IPS-NIHi11 (cell line): ENCODE measurements around the gene AGAP1.

Experiments used
- DNase-seq: peaks from one replicate; pipeline ENCODE4 v3.0.0; 2012; ENCODE audit warnings: mixed read lengths, low spot score

AGAP1 gene

DNA sequence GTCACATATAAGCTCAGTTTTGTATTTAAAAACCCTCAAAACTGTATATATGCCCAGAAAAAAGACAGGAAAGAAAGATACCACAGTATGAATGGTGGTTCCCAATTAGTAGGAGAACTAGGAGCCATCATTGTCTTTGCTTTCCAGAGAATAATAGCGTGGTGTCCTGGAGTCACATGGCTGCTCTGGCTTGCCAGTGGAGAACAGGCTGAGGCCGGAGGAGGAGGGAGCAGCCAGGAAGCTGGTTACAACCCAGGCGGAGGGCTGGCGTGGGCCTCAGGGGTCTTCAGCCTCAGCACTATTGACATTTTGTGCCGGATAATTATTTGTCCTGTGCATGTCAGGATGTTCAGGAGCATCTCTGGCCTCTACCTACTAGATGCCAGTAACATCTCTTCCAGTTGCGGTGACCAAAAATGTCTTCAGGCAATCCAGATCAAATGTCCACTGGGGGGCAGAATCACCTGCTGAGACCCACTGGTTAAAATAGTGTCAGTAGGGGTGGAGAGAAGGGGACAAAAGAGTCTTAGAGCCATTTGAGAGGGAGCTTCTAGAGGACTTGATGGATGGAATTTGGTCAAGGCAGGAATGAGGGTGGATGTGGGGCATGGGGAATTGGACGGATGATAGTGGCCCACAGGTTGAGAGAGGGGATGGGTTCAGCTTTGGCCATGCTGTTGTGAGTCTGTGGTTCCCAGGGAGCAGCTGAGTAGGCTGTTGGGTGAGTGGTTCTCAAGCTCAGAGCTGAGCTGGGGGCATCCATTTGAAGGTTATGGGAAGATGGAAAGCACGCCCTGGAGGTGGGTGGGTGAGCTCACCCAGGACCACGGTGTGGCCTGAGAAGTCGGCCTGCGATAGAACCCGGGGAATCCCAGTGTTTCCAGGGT lies 144.9 kb downstream of the AGAP1 start:
- no peak for DNase-seq

DNA sequence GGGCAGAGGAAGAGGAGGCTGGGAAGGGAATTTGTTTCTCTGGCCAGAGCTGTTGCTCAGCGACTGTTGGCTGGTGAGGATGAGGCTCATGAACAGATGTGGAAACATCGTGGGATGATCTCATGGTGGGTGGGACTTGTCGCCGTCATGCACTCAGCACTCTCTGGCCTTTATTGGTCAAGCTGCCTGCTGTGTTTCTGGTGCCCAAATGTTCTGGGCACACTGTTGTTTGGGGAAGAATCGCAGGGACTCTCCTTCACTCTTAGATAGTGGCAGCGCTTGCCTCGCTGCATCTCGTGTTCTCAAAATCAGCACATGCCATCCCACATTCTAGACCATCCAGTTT lies 145.6 kb downstream of the AGAP1 start:
- DNase-seq: no peak

DNA sequence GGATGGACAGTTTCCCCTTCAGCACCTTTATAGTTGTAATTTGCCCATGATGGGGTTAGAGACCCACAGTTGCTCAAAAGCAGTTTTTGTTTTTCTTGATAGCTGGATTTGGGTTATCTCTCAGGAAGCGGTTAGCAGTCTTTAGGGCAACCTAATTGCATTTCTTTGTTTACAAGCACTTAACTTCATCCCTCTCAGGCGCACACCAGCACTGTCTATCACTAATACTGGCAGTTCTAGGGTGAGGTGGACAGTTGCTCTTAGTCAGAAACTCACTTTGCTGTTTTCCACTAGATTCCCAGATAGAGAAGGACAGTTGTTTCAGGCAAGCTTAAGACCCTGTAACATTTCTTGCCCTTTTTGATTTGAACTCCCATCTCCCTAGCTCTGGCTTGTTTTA lies 146.0 kb downstream of the AGAP1 start:
- DNase-seq: no peak

DNA sequence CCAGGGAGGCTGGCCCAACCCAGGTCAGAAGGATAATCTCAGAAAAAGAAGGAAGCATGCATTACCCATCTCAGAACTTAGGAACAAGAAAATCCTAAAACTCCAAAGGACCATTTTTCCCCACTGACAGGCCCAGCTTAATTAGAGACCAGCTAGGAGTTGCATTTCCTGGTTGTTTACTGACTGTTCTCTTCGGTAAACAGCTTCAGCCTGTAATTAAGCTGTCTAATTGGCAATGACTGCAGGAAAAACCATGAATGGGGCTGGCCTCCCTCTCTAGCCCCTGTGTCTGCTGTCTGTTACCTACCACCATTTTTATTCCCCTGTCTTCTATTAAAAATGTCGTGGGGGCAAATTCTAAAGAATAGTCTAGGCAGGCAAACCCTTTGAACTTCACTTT lies 146.5 kb downstream of the AGAP1 start:
- DNase-seq: no peak

DNA sequence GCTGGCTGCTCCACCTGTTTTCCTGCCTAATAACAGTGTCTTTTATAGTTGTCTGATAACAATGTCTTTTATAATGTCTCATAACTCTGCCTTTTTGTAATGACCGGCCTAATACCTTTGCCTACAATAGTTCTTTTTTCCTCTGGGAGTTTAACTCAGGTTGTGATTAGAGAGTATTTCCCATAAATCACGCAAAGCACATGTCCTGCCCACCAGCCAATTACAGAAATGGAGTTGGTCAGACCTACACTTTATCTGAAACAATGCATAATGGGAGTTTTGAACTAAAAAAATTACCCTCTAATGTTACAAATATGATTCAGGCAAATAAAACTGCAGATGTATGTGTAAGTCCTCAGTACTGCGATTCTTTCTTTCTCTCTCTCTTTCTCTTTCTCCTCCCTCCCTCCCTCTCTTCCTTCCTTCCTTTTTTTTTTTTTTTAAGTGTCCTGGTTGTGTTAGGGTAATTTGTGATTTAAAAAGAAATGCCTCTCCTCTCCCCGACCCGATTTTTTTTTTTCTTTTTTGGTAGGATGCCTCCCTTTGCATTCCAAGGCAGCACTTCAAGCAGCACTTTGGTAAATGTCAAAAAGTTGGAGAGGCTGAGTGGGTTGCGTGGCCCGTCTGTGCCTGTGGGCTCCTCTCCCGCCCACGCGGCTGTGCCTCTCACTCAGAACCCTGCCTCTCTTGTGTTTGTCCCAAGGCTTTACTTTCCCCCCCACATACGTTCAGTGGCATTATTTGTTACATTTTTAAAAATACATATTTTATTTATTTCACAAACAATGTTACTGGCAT lies 147.3 kb downstream of the AGAP1 start:
- no peak for DNase-seq

DNA sequence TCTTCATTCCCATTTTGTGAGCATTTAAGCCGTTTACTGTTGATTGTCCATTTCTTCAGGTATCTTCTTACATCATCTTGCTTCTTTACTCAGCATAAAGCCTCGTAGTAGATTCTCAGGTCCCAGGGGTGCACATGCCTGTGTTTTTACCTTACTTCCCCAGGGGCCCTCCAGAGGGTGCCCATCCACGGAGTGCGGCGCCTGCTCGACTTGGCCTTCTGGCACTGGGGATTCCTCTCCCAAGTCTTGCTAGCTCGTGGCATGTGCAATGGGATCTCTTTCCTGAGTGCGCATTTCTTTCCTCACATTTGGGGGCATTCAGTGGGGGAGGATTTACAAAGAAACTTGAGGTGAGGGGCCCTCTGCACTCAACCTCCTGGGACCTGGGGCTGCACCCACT lies 148.1 kb downstream of the AGAP1 start:
- DNase-seq: no peak

DNA sequence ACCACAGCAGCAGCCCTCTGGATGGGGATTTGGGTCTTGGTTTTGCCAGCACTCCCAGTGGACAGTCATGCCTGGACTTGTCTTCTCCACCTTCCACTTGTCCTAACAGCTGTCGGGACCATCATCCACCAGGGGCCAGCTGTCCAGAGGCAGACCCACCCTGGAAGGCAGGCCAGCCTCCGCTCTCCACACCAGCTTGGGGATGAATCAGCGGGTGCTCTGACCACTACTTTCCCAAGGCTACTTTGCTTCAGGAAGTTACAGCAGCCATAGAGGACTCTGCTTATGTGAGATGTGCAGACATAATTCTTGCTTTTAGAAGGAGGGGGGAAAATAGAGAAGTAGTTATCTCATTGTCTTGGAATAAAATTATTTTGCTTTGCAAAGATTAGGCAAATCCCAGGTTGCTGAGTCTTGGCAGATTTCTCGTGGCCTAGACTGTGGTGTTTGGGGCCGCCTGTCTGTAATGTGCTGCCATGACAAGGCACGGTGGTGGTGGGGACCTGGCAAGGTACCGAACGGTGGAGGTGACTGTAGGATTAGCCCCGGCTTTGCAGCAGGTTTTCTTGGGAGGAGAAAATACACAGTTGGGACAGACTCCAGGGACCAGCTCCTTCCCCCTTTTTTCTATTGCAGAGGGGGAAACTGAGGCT lies 148.7 kb downstream of the AGAP1 start:
- no peak for DNase-seq

DNA sequence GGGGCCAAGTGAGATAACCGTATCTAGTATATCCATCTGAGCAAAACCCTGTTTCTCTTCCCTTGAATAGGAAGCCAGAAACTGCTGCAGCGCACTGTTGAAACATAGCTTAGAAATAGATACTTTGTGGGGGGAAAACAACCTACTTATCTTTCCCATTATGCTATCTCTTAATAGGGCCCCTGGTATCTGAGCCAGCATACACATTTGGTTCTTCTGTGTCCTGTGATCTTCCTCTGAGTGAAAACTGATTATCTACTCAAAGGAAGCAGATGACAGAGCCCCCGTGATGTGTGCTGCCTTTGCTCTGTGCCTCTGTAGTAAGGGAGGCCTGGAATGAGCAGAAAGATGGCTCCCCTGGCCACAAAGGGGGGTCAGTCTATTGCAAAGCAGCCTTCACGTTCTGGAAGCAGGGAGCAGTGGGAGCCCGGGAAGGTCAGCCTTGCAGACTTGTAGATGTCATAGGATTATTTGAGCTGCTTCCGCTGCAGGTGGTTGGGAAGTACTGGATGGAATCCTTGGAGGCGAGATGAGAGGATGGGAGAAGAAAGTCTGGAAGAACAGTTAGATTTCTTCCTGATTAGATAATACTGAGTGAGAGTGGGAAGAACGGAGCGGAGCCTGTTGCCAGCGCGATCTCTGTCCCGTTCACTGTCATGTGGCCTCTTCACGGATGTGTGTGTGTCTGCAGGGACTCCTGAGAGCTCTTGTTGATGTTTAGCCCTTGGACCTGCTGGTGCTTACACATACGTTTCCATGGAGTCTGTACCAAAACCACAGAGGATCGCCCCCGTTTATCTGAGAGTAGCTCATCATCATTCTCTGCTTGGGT lies 150.1 kb downstream of the AGAP1 start:
- DNase-seq: no peak

DNA sequence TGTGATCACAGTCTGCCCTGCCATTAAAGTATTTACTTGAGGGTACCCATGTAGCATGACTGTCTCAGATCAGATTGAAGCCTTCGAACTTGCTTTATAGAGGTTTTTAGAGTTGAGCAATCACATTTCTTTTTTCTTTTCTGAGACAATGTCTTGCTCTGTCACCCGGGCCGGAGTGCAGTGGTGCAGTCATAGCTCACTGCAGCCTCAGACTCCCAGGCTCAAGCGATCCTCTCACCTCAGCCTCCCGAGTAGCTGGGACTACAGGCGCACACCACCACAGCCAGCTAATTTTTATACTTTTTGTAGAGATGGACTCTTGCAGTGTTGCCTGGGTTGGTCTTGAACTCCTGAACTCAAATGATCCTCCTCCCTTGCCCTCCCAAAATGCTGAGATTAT lies 153.4 kb downstream of the AGAP1 start:
- no peak for DNase-seq

DNA sequence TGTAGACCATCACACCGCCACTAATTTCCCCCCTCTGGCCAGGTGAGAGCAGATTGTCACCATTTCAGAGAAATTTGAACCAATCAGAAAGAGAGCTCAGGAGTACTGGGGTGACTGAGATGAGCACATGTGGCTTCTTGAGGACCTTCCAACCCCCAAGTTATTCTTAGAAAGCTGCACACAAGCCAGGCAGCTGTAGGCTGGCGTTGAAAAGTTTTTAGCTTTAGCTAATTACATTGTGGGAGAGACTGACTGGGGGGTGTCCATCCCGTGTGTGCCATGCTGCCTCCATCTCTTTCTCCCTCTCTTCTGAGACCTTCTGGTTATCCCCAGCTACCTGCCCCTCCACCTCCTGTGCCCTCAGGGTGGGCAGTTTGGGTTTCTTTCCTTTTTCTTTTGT lies 154.0 kb downstream of the AGAP1 start:
- no peak for DNase-seq

DNA sequence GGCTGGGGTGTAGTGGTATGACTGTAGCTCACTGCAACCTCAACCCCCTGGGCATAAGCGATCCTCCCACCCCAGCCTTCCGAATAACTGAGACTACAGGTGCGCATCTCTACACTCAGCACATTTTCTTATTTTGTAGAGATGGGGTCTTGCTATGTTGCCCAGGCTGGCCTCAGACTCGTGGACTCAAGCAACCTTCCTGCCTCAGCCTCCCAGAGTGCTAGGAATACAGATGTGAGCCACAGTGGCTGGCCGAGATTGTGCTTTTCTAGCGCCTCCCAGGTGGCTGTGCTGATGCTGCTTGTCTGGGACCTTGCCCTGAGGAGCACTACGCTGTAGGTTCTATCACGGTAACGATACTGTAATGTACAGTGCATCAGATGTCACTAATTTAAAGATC lies 155.6 kb downstream of the AGAP1 start:
- DNase-seq: no peak

DNA sequence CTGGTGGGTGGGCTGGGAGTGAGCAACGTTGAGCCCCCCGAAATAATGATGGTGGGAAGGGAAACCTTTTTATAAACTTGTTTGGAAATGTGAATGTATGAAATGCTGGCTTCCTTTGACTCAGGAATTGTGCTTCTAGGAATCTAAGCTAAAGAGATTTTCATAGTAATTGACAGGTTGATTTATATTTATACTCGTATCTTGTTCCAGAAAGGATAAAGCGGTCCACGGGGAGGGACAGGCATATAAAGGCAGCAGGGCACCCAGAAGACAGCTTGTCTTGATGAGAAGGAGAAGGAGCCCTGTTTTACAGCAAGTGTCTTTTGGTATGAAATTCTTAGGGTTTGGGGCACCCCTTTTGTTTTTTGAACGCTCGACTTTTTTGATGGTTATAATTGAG lies 157.8 kb downstream of the AGAP1 start:
- DNase-seq: no peak

DNA sequence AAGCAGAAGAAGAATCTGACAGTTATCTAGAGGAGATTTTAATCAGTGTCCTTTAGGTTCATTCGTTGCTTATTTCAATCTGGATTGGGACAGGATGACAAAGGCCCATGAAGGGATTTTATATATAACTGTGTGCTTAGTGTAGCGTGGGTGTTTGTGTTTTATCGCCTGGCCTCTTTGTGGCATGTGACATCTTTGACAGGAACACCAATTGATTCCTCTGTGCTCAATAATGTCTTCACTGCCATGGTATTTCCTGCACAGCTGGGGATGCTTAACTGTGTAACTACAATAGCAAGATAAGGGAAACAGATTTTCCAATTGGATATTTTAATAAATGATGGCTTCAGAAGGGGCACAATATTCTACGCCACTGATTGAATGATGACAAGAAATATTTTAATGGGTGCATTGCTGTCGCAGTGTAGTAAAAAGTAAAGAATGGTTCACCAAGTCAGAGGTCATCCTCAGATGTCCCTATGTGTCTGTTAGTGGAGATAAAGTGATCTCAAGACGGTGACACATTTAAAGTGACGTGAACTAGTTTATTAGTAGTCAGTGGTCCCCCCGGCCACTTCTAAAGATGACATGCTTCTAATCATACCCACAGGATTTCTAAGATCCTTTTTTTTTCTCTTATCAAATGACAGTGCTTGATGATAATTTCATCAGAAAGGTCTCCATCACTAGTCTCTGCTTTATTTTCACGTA lies 160.4 kb downstream of the AGAP1 start:
- DNase-seq: no peak

DNA sequence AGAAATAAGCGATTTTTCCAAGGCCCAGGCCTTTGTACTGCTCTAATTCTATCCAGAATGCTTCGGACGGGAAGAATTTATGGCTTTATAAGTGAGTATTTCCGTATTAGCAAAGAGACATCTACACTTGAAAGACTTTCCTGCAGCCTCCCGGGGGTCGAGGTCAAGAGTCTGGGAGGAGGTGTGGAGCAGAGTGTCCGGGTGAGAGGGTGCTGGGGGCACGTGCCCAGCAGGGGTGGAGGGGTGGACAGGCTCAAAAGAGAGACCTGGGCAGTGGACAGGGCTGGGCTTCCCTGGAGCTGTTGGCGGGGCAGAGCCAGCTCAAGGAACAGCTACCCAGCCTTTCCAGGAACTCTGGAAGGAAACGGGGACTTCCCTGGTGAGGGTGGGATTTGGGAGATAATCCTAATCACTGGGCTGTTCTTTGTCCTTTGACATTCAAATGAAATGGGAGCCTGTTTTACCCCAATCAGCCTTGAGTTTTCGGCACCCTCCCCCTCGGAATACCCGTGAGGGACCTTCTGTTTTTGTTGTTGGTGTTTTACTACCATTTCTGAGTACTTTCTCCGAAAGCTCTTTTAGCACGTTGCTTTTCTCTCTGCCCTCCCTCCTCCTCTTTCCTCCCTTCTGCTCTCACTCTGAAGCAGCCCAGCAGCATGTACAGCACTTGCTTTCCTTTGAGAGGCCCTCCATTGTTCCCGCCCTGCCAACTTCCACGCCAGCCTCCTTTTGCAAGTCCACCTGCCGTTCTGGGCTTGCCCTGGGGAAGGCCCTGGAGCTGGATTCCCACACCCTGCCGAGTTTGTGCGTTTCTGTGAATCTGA lies 164.7 kb downstream of the AGAP1 start:
- peak; percentile 68 for DNase-seq

DNA sequence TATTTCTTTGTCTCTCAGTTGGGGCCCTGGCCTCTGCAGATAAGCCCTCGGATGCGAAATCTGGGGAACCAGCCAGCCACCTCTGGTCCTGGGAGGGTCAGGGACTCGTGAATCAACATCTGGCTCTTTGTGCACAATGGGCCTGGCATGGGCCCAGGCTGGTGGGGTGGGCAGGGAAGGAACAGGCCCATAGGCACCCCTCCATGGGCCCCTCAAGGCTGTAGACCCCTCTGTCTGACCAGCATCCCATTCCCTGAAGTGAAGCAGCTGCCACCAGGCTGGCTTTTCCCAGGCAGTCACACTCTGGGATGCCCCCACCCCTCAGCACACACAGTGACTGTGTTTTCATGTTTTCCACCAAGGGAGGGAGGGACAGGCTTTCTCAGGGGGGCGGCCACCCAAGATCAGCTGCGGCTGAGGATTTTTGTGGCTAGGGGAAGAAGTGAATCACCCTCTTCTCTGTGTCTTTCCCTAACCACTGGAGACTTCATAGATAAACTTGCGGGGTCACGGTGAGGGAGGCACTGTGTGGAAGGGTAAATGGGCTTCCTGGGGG lies 166.0 kb downstream of the AGAP1 start:
- no peak for DNase-seq

DNA sequence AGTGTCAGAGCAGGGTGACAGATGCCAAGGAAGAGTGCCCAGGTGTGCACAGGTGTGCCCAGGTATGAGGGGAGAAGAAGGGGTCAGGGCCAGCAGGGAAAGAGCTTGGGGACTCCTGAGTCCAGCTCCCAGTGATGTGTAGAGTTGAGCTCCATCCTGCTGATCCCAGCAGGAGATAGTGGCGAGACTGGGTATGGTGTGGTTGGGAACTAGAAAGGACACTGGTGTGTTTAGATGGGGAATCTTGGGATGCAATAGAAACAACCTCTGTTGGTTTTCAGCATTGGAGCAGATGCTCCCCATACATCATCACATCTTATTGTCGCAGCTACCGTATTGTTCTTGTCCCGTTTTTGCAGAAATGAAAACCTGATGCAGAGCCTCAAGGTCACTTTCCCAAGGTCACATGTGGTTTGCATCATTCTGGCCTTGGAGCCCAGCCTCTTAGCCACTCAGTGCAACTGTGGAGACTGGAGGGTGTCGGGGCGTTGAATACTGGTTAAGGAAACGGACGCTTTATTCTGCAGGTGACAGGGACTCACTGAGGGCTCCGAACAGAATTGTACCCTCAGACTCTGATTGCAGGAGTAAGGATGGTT lies 166.7 kb downstream of the AGAP1 start:
- no peak for DNase-seq

DNA sequence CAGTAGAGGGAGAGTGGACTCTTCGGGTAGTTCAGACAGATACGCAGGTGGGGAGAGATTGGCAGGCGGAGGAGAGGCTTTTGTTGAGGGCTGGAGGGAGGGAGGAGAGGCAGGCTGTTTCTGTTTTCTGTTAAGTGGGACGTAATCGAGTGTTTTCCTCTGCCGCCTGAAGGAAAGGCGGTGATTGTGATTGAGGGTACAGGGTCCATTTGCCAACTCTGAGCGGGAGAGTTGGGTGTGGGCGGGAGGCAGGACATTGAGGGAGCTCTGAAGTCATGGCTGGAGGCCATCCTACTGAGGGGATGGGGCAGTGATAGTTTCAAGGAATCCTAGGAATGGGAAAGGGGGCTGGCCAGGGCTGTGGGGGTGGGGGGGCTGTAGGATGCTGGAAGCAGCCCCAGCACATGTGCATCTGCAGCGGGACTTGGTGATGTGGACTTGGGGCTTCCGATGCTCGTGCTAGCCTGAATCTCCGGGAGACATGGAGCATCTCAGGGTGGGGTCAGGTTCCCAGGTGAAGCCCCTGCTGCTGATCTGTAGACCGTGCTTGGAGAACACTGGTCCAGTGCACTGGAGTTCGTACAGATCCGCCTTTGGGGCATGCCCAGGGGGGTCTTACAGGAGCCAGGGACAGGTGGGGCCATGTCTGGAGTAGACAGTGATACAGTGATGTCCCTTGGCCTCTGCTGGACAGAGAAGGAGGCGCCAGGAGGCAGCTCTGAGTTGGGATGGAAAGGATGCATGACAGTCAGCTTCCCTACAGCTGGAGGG lies 167.5 kb downstream of the AGAP1 start:
- DNase-seq: no peak

DNA sequence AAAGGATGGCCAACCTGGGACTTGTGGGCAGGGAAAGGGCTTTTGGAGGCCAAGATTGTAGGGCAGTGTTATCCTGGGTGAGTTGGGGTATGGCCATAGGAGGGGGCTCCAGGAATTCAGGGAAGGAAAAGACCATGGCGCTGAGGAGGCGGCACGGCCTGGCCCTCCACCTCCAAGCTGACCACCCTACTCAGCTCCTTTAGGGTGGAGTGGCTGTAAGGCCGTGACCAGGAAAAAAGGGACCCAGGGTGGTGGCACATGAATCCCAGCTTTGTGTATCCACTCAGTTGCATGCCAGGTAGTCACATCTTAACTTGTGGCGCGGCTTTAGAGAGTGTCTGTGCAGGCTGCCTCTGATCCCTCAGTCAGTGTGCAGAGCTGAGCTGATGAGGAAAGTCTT lies 168.1 kb downstream of the AGAP1 start:
- no peak for DNase-seq

DNA sequence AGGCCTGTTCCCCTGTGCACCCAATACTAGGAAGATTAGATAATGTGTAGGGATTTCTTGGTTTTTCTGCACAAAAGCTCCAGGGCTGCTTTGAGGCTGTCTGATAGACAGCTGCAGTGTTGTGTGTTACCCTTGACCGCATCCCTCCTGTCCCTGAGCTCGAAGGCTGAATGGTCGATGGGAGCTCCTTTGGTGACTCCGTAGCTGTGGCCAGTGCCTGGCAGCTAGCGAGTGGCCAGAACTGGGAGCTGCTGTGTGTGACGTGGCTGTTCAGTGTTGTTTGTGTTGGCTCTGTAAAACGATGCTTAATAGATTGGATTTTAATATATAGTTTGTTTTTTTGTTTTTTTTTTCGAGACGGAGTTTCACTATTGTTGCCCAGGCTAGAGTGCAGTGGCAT lies 170.0 kb downstream of the AGAP1 start:
- no peak for DNase-seq
